Adrenal gland (tissue), 12 donors: ENCODE results near the gene MYCBPAP. TPM values are rescaled to one million over a fixed set of nuclear protein-coding genes. Genes with fewer than 3 reads are reported as not detected.
A peak's percentile ranks its signal among the peaks of the same experiment; 100 is the strongest.

ENCODE experiments used
- DNase-seq, 7 donors: peaks; one replicate each; pipeline ENCODE4 v3.0.0-alpha.2; 2019 to 2020
- H3K27ac ChIP-seq, 5 donors: fragments of 200-600 bp; sonication (generic) in 4 of 5; 1 replicate in 3 of 5; 2 replicates in 2 of 5; pipeline versions ENCODE4 v1.5.1 to v1.8.0; 2016 to 2020; ENCODE audit warnings: mild to moderate bottlenecking in 1 of 5
- H3K27me3 ChIP-seq: fragments of 200-600 bp; 2 replicates; pipeline ENCODE4 v1.8.0; 2021
- H3K36me3 ChIP-seq, 2 donors: fragments of 200-600 bp; replicated peaks in 1 of 2; 1 replicate in 1 of 2; 2 replicates in 1 of 2; pipeline versions ENCODE4 v1.5.1 to v1.8.0; 2018 to 2022
- H3K4me1 ChIP-seq, 2 donors: fragments of 200-600 bp; replicated peaks in 1 of 2; 1 replicate in 1 of 2; 2 replicates in 1 of 2; pipeline versions ENCODE4 v1.5.1 to v1.8.0; 2018 to 2021
- H3K4me3 ChIP-seq, 4 donors: fragments of 200-600 bp; sonication (generic) in 3 of 4; one replicate each; pipeline ENCODE4 v1.5.1; 2016 to 2018
- H3K9me3 ChIP-seq, 3 donors: fragments of 200-600 bp; sonication (generic) in 1 of 3; replicated peaks in 1 of 3; 1 replicate in 2 of 3; 2 replicates in 1 of 3; pipeline versions ENCODE4 v1.5.1 to v1.8.0; 2016 to 2021
- CTCF ChIP-seq, 6 experiments: fragments of 450-650 bp in 4 of 6; fragments of 200-600 bp in 2 of 6; sonication (generic) in 1 of 6; IDR thresholded peaks; 1 replicate in 5 of 6; 2 replicates in 1 of 6; pipeline versions ENCODE4 v1.5.1 to v1.8.0; 2016 to 2021; ENCODE audit warnings: antibody characterized with exemption in 6 of 6, mild to moderate bottlenecking in 2 of 6, moderate library complexity in 1 of 6
- POLR2A ChIP-seq, 2 donors: fragments of 450-650 bp; IDR thresholded peaks; one replicate each; pipeline ENCODE4 v1.6.1; 2017; ENCODE audit warnings: antibody characterized with exemption in 2 of 2, mild to moderate bottlenecking in 2 of 2, moderate library complexity in 1 of 2
- WGBS, 4 donors: extraction: QIAGEN DNeasy Blood & Tissue Kit in 2 of 4; methylation state at CpG; one replicate each; pipeline versions ENCODE4 v1.1.5 to v1.1.7; 2013 to 2017; 5-methylcytosine and 5-hydroxymethylcytosine counted together
- intact Hi-C, 2 donors: fragments of 100-400 bp; cut with DNase I; formaldehyde crosslinking; loops; one replicate each; pipeline versions ENCODE4 v1.14.1 to v1.15.0; 2022 to 2023
- polyA plus RNA-seq, 3 donors: library from polyadenylated mRNA; stranded (reverse); fragments of 200-250 nt in 2 of 3; fragments of 350-450 nt in 1 of 3; fragmentation: Illumina TruSeq in 1 of 3; extraction: RNeasy Lipid Tissue Mini Kit (QIAGEN cat#74804) in 1 of 3; gene quantifications; one replicate each; pipeline ENCODE4 v1.2.3, GENCODE V29; 2013 to 2014
- total RNA-seq, 9 donors: library from RNA; depleted of rRNA in 4 of 9; stranded (reverse); fragments of >200 nt in 4 of 9; fragments of 120-200 nt in 1 of 9; fragmentation: NEBNext Ultra II Directional in 1 of 9; extraction: Animal tissue kit (Norgen Biotek cat#: 25700) in 1 of 9; gene quantifications; one replicate each; pipeline versions ENCODE4 v1.1.0 to v1.2.4, GENCODE V29; 2013 to 2023
- donor health status: healthy with polysubstance abuse.
- donor health status: Bipolar disorder and iron deficiency.
- donor health status: DM: yes; HTN: yes; CAD: no.
- donor health status: DM: no; HTN: no; CAD: no.
- donor health status: DM: no; HTN: no; CAD: no.
- donor health status: DM: yes; HTN: yes; CAD: no.

The MYCBPAP gene
- total and polyA plus RNA-seq, 12 donors, result 0.12 to 8.9 (median 2.3) TPM; not detected in 1

DNA sequence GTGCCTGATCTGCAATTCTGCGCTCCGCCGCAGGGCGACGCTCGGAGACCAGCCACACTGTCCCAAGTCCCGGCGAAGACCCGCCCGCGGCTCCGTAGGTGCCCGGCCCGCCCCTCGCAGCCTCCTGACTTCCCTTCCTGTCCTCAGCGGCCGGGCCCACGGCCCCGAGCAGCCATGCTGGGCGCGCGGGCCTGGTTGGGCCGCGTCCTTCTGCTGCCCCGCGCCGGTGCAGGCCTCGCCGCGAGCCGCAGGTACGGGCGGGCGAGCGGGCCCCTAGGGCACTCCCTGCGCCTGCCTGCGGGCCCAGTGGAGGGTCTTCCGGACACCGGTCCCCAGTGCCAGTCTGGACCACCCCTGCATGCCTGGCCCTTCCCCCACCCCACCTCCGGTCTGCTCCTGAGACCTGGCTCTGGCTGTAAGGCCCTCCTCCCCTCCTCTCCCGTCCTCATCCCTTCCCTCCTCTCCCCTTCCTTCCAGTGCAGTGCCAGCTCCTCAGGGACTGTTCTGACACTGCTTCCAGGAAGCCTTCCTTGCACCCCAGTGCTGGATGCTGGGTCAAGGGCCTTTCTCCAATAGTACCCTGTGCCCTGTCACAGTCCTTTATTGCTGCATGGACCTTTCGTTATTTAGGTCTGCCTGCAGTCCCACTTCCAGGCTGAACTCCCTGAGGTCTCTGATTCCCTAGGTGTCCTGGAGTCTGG is 38.9 kb downstream of the MYCBPAP start, which contains the start of gene SPATA20:
TSS of gene SPATA20 (plus strand) at position 140 of the 701 bp plus-strand sequence. CDS start at position 175, 35 bp downstream.
- Histone ChIP-seq H3K27me3 (no peaks in the 10 kb centered on the region), H3K36me3 (peaks cover 0 to 9% of the 10 kb centered on the region in 2 donors), H3K4me3 (peak within 1 kb of the TSS in 3 of 4 donors; percentile 23 to 82 (median 52)), H3K4me1 (peaks cover 23 to 24% of the 10 kb centered on the region in 2 donors), H3K27ac (peak within 1 kb of the TSS; percentile 22 to 83 (median 63)), H3K9me3 (no peaks in the 10 kb centered on the region)
- TF ChIP-seq CTCF (IDR thresholded peaks at IDR 0.05), result peak; percentile 96 to 100 (median 98)
- TF ChIP-seq POLR2A (IDR thresholded peaks at IDR 0.05), result peak; percentile 82 to 87
- 1 to 2% (median 2%) methylated on average over 9 to 42 of the region's 42 CpGs for WGBS, 4 donors
- peak; percentile 91 to 97 (median 95) for DNase-seq
- intact Hi-C loops, result loop anchor here (5.0 to 10.0 kb wide), 4 partner anchors 80 to 290 kb away; partner anchors contain the start of gene WFIKKN2 (in 2 of the 2)

DNA sequence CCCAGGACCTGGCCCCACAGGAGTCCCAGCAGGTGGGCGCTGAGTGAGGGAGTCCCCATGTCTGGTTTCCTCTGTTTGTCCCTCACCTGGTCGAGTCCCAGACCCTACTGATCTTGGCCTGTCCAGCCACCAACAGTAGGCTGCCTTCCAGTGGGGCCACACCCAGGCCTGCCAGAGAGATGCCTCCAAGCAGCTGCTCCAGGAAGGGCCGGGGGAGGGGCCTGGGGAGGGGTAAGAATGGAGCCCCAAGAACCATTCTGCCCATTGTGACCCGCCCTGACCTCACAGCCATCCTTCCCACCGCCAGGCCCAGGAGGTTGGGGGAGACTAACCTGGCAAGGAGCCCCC is 39.5 kb downstream of the MYCBPAP start:
- WGBS, 4 donors, result 50 to 81% (median 67%) methylated on average over 2 to 5 of the region's 5 CpGs
- intact Hi-C loops, result loop anchor here (5.0 to 10.0 kb wide), 4 partner anchors 80 to 290 kb away; partner anchors contain the start of gene WFIKKN2 (in 2 of the 2)
- peaks cover 0 to 9% of the 10 kb centered on the region in 2 donors for H3K36me3 ChIP-seq
- H3K9me3 ChIP-seq, result no peaks in the 10 kb centered on the region
- peak in 1 of 7 donors; percentile 34 for DNase-seq
- peak overlapping the region in 1 of 5 donors; percentile 80 for H3K27ac ChIP-seq
- TF ChIP-seq POLR2A (IDR thresholded peaks at IDR 0.05), result no peak
- no peak for TF ChIP-seq CTCF (IDR thresholded peaks at IDR 0.05)
- H3K4me3 ChIP-seq, result peak overlapping the region in 2 of 4 donors; percentile 23 to 82
- H3K4me1 ChIP-seq, result peaks cover 18% of the 10 kb centered on the region in 2 donors
- H3K27me3 ChIP-seq, result no peaks in the 10 kb centered on the region

GRCh38 chr17:50548831-50549230 is 40.6 kb downstream of the MYCBPAP start:
- no peaks in the 10 kb centered on the region for H3K27me3 ChIP-seq
- WGBS, 4 donors, result 89 to 98% (median 90%) methylated on average over 8 to 18 of the region's 18 CpGs
- intact Hi-C loops, result loop anchor here (5.0 to 10.0 kb wide), 4 partner anchors 78 to 288 kb away; partner anchors contain the start of gene WFIKKN2 (in 2 of the 2)
- no peak overlapping the region for H3K27ac ChIP-seq
- no peaks in the 10 kb centered on the region for H3K9me3 ChIP-seq
- no peak for TF ChIP-seq POLR2A (IDR thresholded peaks at IDR 0.05)
- TF ChIP-seq CTCF (IDR thresholded peaks at IDR 0.05), result no peak
- H3K4me1 ChIP-seq, result peaks cover 9 to 11% of the 10 kb centered on the region in 2 donors
- H3K36me3 ChIP-seq, result peaks cover 0 to 9% of the 10 kb centered on the region in 2 donors
- no peak for DNase-seq
- H3K4me3 ChIP-seq, result no peak overlapping the region

- WGBS, 4 donors, result 87 to 92% (median 90%) methylated on average over 15 to 19 of the region's 19 CpGs
- no peak for DNase-seq
- Histone ChIP-seq H3K4me3 (no peak overlapping the region), H3K9me3 (no peaks in the 10 kb centered on the region), H3K27me3 (no peaks in the 10 kb centered on the region), H3K4me1 (peaks cover 9 to 11% of the 10 kb centered on the region in 2 donors), H3K27ac (no peak overlapping the region), H3K36me3 (peaks cover 0 to 9% of the 10 kb centered on the region in 2 donors)
- TF ChIP-seq POLR2A (IDR thresholded peaks at IDR 0.05), result no peak
- TF ChIP-seq CTCF (IDR thresholded peaks at IDR 0.05), result no peak
- intact Hi-C loops, result loop anchor here (5.0 to 10.0 kb wide), 4 partner anchors 78 to 288 kb away; partner anchors contain the start of gene WFIKKN2 (in 2 of the 2)
Measured at GRCh38 chr17:50549256-50549941, 41.2 kb downstream of the MYCBPAP start.
